Measurements from ENCODE around the gene CAMTA1. TPM values are rescaled to one million over a fixed set of nuclear protein-coding genes. Genes with fewer than 3 reads are reported as not detected.

The CAMTA1 gene
- polyA plus RNA-seq, 1 donor (not counting 4 experiments of a cell fraction or from before 2014, with no cell fraction given), result 51.4 TPM

DNA sequence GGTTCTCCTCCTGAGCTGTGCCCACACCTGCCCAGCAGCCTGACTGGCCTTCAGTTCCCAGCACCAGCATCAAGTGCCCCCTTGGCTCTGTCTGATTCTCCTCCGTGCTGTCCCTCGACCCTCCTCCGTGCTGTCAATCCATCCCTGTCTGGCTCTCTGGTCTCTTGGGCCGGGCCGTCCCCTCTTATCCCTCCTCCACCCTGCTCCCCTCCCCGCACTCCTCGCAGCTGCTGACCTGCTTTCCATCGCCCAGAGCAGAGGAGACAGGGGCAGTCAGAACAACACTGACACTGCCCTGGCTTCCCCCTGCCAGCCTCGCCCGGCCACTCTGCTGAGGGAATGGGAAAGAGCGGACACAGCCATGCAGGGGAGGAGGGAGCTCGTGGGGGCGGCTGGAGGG is 267.4 kb downstream of the CAMTA1 start:
- H3K27me3 ChIP-seq (ENCODE audit: control insufficient read depth, extremely low read depth, insufficient read depth, low read length), result peaks cover 8% of the 10 kb centered on the region
- FAIRE-seq (no peak), DNase-seq (ENCODE audit: low read depth, low spot score) (no peak)
- no peak overlapping the region for H2AFZ ChIP-seq (ENCODE audit: control insufficient read depth, low read length)
- H4K20me1 ChIP-seq (ENCODE audit: control insufficient read depth, extremely low read depth, insufficient read depth, low read length), result no peaks in the 10 kb centered on the region
- H3K79me2 ChIP-seq (ENCODE audit: control insufficient read depth, insufficient read depth, low read length), result no peaks in the 10 kb centered on the region
- no peak for TF ChIP-seq EZH2 (IDR thresholded peaks at IDR 0.05; ENCODE audit: low read length)
- TF ChIP-seq, protein P1, sequence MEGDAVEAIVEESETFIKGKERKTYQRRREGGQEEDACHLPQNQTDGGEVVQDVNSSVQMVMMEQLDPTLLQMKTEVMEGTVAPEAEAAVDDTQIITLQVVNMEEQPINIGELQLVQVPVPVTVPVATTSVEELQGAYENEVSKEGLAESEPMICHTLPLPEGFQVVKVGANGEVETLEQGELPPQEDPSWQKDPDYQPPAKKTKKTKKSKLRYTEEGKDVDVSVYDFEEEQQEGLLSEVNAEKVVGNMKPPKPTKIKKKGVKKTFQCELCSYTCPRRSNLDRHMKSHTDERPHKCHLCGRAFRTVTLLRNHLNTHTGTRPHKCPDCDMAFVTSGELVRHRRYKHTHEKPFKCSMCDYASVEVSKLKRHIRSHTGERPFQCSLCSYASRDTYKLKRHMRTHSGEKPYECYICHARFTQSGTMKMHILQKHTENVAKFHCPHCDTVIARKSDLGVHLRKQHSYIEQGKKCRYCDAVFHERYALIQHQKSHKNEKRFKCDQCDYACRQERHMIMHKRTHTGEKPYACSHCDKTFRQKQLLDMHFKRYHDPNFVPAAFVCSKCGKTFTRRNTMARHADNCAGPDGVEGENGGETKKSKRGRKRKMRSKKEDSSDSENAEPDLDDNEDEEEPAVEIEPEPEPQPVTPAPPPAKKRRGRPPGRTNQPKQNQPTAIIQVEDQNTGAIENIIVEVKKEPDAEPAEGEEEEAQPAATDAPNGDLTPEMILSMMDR (optimal IDR thresholded peaks at IDR 0.05 in 1 of 3, IDR thresholded peaks at IDR 0.05 in 1 of 3, conservative IDR thresholded peaks at IDR 0.05 in 1 of 3; ENCODE audit: extremely low read depth in 1 of 3, insufficient read depth in 2 of 3, low read length in 3 of 3), result no peak
- no peaks in the 10 kb centered on the region for H3K9me1 ChIP-seq (ENCODE audit: control insufficient read depth, extremely low read depth, insufficient read depth, low read length)
- H3K4me3 ChIP-seq (ENCODE audit: control insufficient read depth in 2 of 3, extremely low read depth in 1 of 3, insufficient read depth in 2 of 3, low read depth in 1 of 3, low read length in 3 of 3), result no peak overlapping the region
- H3K9ac ChIP-seq (ENCODE audit: control insufficient read depth, extremely low read depth, insufficient read depth, low read length), result no peak overlapping the region
- no peak overlapping the region for H3K27ac ChIP-seq (ENCODE audit: control insufficient read depth, insufficient read depth, low read length)
- dilution Hi-C loops (cut with MboI; ENCODE audit: extremely low pct_ligation_motif_present, low sequenced_read_pairs), result no loop called here
- H3K36me3 ChIP-seq (ENCODE audit: control insufficient read depth in 2 of 2, extremely low read depth in 1 of 2, insufficient read depth in 2 of 2, low read length in 2 of 2), result no peaks in the 10 kb centered on the region
- H3K9me3 ChIP-seq (ENCODE audit: control insufficient read depth, low read depth, low read length), result no peaks in the 10 kb centered on the region
- H3K4me2 ChIP-seq (ENCODE audit: control insufficient read depth, extremely low read depth, insufficient read depth, low read depth, low read length), result no peak overlapping the region
- H3K4me1 ChIP-seq (ENCODE audit: control insufficient read depth, extremely low read depth, insufficient read depth, low read length), result no peaks in the 10 kb centered on the region

DNA sequence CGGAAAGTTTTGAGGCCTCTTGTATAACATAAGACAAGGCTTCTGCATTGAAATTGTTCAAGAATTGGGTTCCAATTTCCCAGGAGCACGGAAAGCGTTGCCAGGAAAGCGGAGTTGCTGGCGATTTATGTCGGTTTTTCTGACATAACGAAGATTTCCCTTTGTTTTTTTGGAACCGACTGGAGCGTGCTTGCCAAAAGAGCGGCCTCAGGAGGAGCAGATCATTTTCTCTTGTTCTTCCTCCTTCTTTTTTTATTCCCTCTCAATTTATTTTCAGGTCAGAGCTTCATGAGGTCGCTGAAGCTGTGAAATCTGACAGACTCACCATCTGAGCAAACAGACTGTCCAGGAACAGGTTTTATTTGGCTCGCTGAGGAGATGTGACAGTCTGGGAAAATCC is 275.5 kb downstream of the CAMTA1 start:
- no peak for DNase-seq (ENCODE audit: low read depth, low spot score)
- Histone ChIP-seq H3K36me3 (ENCODE audit: control insufficient read depth in 2 of 2, extremely low read depth in 1 of 2, insufficient read depth in 2 of 2, low read length in 2 of 2) (no peaks in the 10 kb centered on the region), H3K27me3 (ENCODE audit: control insufficient read depth, extremely low read depth, insufficient read depth, low read length) (peaks cover 18% of the 10 kb centered on the region), H3K9ac (ENCODE audit: control insufficient read depth, extremely low read depth, insufficient read depth, low read length) (no peak overlapping the region), H3K4me2 (ENCODE audit: control insufficient read depth, extremely low read depth, insufficient read depth, low read depth, low read length) (no peak overlapping the region), H3K4me1 (ENCODE audit: control insufficient read depth, extremely low read depth, insufficient read depth, low read length) (no peaks in the 10 kb centered on the region), H4K20me1 (ENCODE audit: control insufficient read depth, extremely low read depth, insufficient read depth, low read length) (no peaks in the 10 kb centered on the region), H3K27ac (ENCODE audit: control insufficient read depth, insufficient read depth, low read length) (no peak overlapping the region), H2AFZ (ENCODE audit: control insufficient read depth, low read length) (no peak overlapping the region), H3K9me1 (ENCODE audit: control insufficient read depth, extremely low read depth, insufficient read depth, low read length) (no peaks in the 10 kb centered on the region), H3K9me3 (ENCODE audit: control insufficient read depth, low read depth, low read length) (no peaks in the 10 kb centered on the region), H3K79me2 (ENCODE audit: control insufficient read depth, insufficient read depth, low read length) (no peaks in the 10 kb centered on the region), H3K4me3 (ENCODE audit: control insufficient read depth in 2 of 3, extremely low read depth in 1 of 3, insufficient read depth in 2 of 3, low read depth in 1 of 3, low read length in 3 of 3) (no peak overlapping the region)
- FAIRE-seq, result no peak
- TF ChIP-seq, protein P1 (optimal IDR thresholded peaks at IDR 0.05 in 1 of 3, IDR thresholded peaks at IDR 0.05 in 1 of 3, conservative IDR thresholded peaks at IDR 0.05 in 1 of 3; ENCODE audit: extremely low read depth in 1 of 3, insufficient read depth in 2 of 3, low read length in 3 of 3), result no peak
- TF ChIP-seq EZH2 (IDR thresholded peaks at IDR 0.05; ENCODE audit: low read length), result no peak
- dilution Hi-C loops (cut with MboI; ENCODE audit: extremely low pct_ligation_motif_present, low sequenced_read_pairs), result no loop called here

Measured in keratinocyte (primary cell).